H9 (cell line): ENCODE results near the gene BORCS6. TPM values are rescaled to one million over a fixed set of nuclear protein-coding genes. Genes with fewer than 3 reads are reported as not detected.

Source experiments
- DNase-seq: peaks from one replicate; pipeline ENCODE4 v3.0.0-alpha.2; 2017
- H2AFZ ChIP-seq: one replicate; pipeline ENCODE4 v1.6.1; 2013; ENCODE audit warnings: mild to moderate bottlenecking, low read length, control low read depth, moderate library complexity
- H2AK5ac ChIP-seq: 2 replicates; pipeline ENCODE4 v1.6.1; 2013; ENCODE audit warnings: low read length, control low read depth, mixed read lengths; ENCODE audit not compliant: insufficient read length
- H2BK120ac ChIP-seq: one replicate; pipeline ENCODE4 v1.6.1; 2013; ENCODE audit warnings: low read depth, mild to moderate bottlenecking, low read length, control low read depth, inconsistent platforms; ENCODE audit not compliant: poor library complexity, severe bottlenecking
- H2BK12ac ChIP-seq: 2 replicates; pipeline ENCODE4 v1.6.1; 2013; ENCODE audit warnings: low read length, control low read depth, mixed read lengths, low read depth; ENCODE audit not compliant: insufficient read length
- H2BK15ac ChIP-seq: 2 replicates; pipeline ENCODE4 v1.6.1; 2013; ENCODE audit warnings: low read depth, low read length, control low read depth
- H2BK20ac ChIP-seq: one replicate; pipeline ENCODE4 v1.6.1; 2013; ENCODE audit warnings: low read depth, mild to moderate bottlenecking, low read length, control low read depth, inconsistent platforms; ENCODE audit not compliant: poor library complexity, severe bottlenecking
- H2BK5ac ChIP-seq: 2 replicates; pipeline ENCODE4 v1.6.1; 2013; ENCODE audit warnings: low read length, control low read depth, mixed read lengths; ENCODE audit not compliant: insufficient read length
- H3K14ac ChIP-seq: 2 replicates; pipeline ENCODE4 v1.6.1; 2013; ENCODE audit warnings: low read length, control low read depth; ENCODE audit not compliant: insufficient read depth
- H3K18ac ChIP-seq: 2 replicates; pipeline ENCODE4 v1.6.1; 2013; ENCODE audit warnings: low read depth, mild to moderate bottlenecking, mixed read lengths, low read length, control low read depth; ENCODE audit not compliant: insufficient read length
- H3K23ac ChIP-seq: 2 replicates; pipeline ENCODE4 v1.6.1; 2013; ENCODE audit warnings: low read length, control low read depth, mixed read lengths, low read depth; ENCODE audit not compliant: insufficient read length
- H3K23me2 ChIP-seq: 2 replicates; pipeline ENCODE4 v1.6.1; 2013; ENCODE audit warnings: low read depth, mild to moderate bottlenecking, mixed read lengths, low read length, control low read depth; ENCODE audit not compliant: insufficient read length, poor library complexity, severe bottlenecking
- H3K27ac ChIP-seq: 2 replicates; pipeline ENCODE4 v1.5.1; 2013; ENCODE audit warnings: low read length, control low read depth, mixed read lengths, low read depth; ENCODE audit not compliant: insufficient read length
- H3K27me3 ChIP-seq: 2 replicates; pipeline ENCODE4 v1.6.1; 2013; ENCODE audit warnings: low read length, control low read depth, inconsistent platforms; ENCODE audit not compliant: insufficient read depth
- H3K4ac ChIP-seq: 2 replicates; pipeline ENCODE4 v1.6.1; 2013; ENCODE audit warnings: low read depth, mild to moderate bottlenecking, control low read depth, inconsistent platforms, low read length, moderate library complexity
- H3K4me1 ChIP-seq: 2 replicates; pipeline ENCODE4 v1.6.1; 2013; ENCODE audit warnings: low read length, control low read depth, inconsistent platforms; ENCODE audit not compliant: insufficient read depth
- H3K4me2 ChIP-seq: 2 replicates; pipeline ENCODE4 v1.6.1; 2013; ENCODE audit warnings: low read length, control low read depth, mixed read lengths; ENCODE audit not compliant: insufficient read length, insufficient read depth
- H3K56ac ChIP-seq: 2 replicates; pipeline ENCODE4 v1.6.1; 2013; ENCODE audit warnings: low read depth, mild to moderate bottlenecking, mixed read lengths, low read length, control low read depth; ENCODE audit not compliant: insufficient read length
- H3K79me1 ChIP-seq: 2 replicates; pipeline ENCODE4 v1.6.1; 2013; ENCODE audit warnings: low read depth, mild to moderate bottlenecking, moderate library complexity, low read length, control low read depth, inconsistent platforms; ENCODE audit not compliant: insufficient read depth, poor library complexity, severe bottlenecking
- H3K79me2 ChIP-seq: 2 replicates; pipeline ENCODE4 v1.6.1; 2013; ENCODE audit warnings: low read length, control low read depth, inconsistent platforms; ENCODE audit not compliant: insufficient read depth
- H3K9ac ChIP-seq: 2 replicates; pipeline ENCODE4 v1.6.1; 2013; ENCODE audit warnings: low read length, control low read depth, mixed read lengths; ENCODE audit not compliant: insufficient read length; ENCODE audit errors: extremely low read depth
- H3K9me3 ChIP-seq: one replicate; pipeline ENCODE4 v1.6.1; 2013; ENCODE audit warnings: low read depth, low read length, inconsistent platforms; ENCODE audit not compliant: control insufficient read depth
- H3T11ph ChIP-seq: one replicate; pipeline ENCODE4 v1.6.1; 2013; ENCODE audit warnings: mild to moderate bottlenecking, low read length, control low read depth, inconsistent platforms
- H4K20me1 ChIP-seq: one replicate; pipeline ENCODE4 v1.6.1; 2013; ENCODE audit not compliant: control insufficient read depth, insufficient read length, insufficient read depth
- H4K5ac ChIP-seq: 2 replicates; pipeline ENCODE4 v1.6.1; 2013; ENCODE audit warnings: low read depth, mild to moderate bottlenecking, mixed read lengths, low read length, control low read depth; ENCODE audit not compliant: insufficient read length
- H4K8ac ChIP-seq: replicated peaks from 2 replicates; pipeline ENCODE4 v1.6.1; 2013; ENCODE audit warnings: low read length, control low read depth, mixed read lengths, low read depth; ENCODE audit not compliant: insufficient read length
- H4K91ac ChIP-seq: 2 replicates; pipeline ENCODE4 v1.6.1; 2013; ENCODE audit warnings: low read depth, mild to moderate bottlenecking, moderate library complexity, mixed read lengths, low read length, control low read depth; ENCODE audit not compliant: insufficient read length
- H3K27ac Mint-ChIP-seq, 3 experiments: 2 replicates in 2 of 3; 3 replicates in 1 of 3; pipeline ENCODE4 v1.8.0; 2020 to 2021; ENCODE audit warnings: mixed read lengths in 3 of 3, mild to moderate bottlenecking in 1 of 3, moderate library complexity in 1 of 3
- H3K27me3 Mint-ChIP-seq: 2 replicates; pipeline ENCODE4 v1.8.0; 2021; ENCODE audit warnings: low read depth, mild to moderate bottlenecking, moderate library complexity, mixed read lengths
- H3K36me3 Mint-ChIP-seq, 3 experiments: 2 replicates in 2 of 3; 3 replicates in 1 of 3; pipeline ENCODE4 v1.8.0; 2020 to 2021; ENCODE audit warnings: low read depth in 3 of 3, mixed read lengths in 3 of 3; ENCODE audit not compliant: insufficient read depth in 1 of 3
- H3K4me1 Mint-ChIP-seq, 2 experiments: 2 replicates each; pipeline ENCODE4 v1.8.0; 2020; ENCODE audit warnings: mixed read lengths in 2 of 2
- H3K4me3 Mint-ChIP-seq, 2 experiments: 2 replicates in 1 of 2; 3 replicates in 1 of 2; pipeline ENCODE4 v1.8.0; 2020 to 2021; ENCODE audit warnings: mild to moderate bottlenecking in 2 of 2, mixed read lengths in 2 of 2, moderate library complexity in 1 of 2
- H3K9me3 Mint-ChIP-seq, 2 experiments: 2 replicates in 1 of 2; 3 replicates in 1 of 2; pipeline ENCODE4 v1.8.0; 2020; ENCODE audit warnings: mild to moderate bottlenecking in 2 of 2, mixed read lengths in 2 of 2, moderate library complexity in 1 of 2
- CTCF ChIP-seq: fragments of 200-600 bp; sonication (generic); conservative IDR thresholded peaks from 3 replicates; pipeline ENCODE4 v1.8.0; 2021; ENCODE audit warnings: antibody characterized with exemption, mild to moderate bottlenecking
- WGBS: extraction: QIAGEN DNeasy Blood & Tissue Kit; methylation state at CpG from one replicate; pipeline ENCODE4 v1.1.7; 2013; ENCODE audit warnings: missing lambda C conversion rate, low lambda C conversion rate, mixed read lengths; ENCODE audit not compliant: insufficient read length; ENCODE audit errors: extremely low coverage; 5-methylcytosine and 5-hydroxymethylcytosine counted together
- total RNA-seq: library from RNA; stranded (reverse); gene quantifications from 2 replicates; pipeline ENCODE4 v1.2.1, GENCODE V29; 2021

BORCS6 gene
- total RNA-seq, 1 experiment from 2014 or later = 3.1 TPM

- Histone ChIP-seq H3K56ac (no peak overlapping the region), H2BK15ac (no peak overlapping the region), H2BK120ac (no peak overlapping the region), H3K79me2 (no peaks in the 10 kb centered on the region), H2BK20ac (no peak overlapping the region), H4K20me1 (no peaks in the 10 kb centered on the region), H3K9me3 (no peaks in the 10 kb centered on the region), H4K5ac (no peak overlapping the region), H3K23me2 (peaks cover under 1% of the 10 kb centered on the region), H3K27ac (no peak overlapping the region), H3K23ac (no peak overlapping the region), H3K4me1 (no peaks in the 10 kb centered on the region), H3K27me3 (no peaks in the 10 kb centered on the region), H2AK5ac (no peak overlapping the region), H2BK12ac (no peak overlapping the region), H3K9ac (no peak overlapping the region), H2BK5ac (no peak overlapping the region), H3K4ac (no peak overlapping the region), H2AFZ (no peak overlapping the region), H3K18ac (no peak overlapping the region), H4K8ac (no peak overlapping the region), H3K4me2 (no peak overlapping the region), H3T11ph (no peak overlapping the region), H3K14ac (no peak overlapping the region), H3K79me1 (no peaks in the 10 kb centered on the region), H4K91ac (no peak overlapping the region)
- H3K27me3 Mint-ChIP-seq = no peaks in the 10 kb centered on the region; the same call in 1 of the 2 replicates
- WGBS = no CpG with 5 or more reads among the region's 15 CpGs
- DNase-seq = no peak
- no peaks in the 10 kb centered on the region for H3K9me3 Mint-ChIP-seq
- peaks cover 39 to 84% (median 66%) of the 10 kb centered on the region in 3 experiments for H3K36me3 Mint-ChIP-seq
- no peak overlapping the region for H3K4me3 Mint-ChIP-seq
- H3K4me1 Mint-ChIP-seq = no peaks in the 10 kb centered on the region
- no peak overlapping the region; a peak in 1 of 7 replicates for H3K27ac Mint-ChIP-seq
- no peak for TF ChIP-seq CTCF
These were observed 45.4 kb downstream of the BORCS6 start for GRCh38 chr17:8144401-8145231.
